PC-3 (cell line): Measurements from ENCODE around the gene FAM81A.

ENCODE experiments used
- EZH2 ChIP-seq: fragments of 300-600 bp; sonication (generic); IDR thresholded peaks from one replicate; pipeline ENCODE4 v1.6.1; 2017; ENCODE audit warnings: antibody characterized with exemption, mild to moderate bottlenecking, low read length; ENCODE audit not compliant: unreplicated experiment
- EZH2phosphoT487 ChIP-seq: fragments of 300-600 bp; sonication (generic); IDR thresholded peaks from 2 replicates; pipeline ENCODE4 v1.6.1; 2018; ENCODE audit warnings: mild to moderate bottlenecking, antibody characterized with exemption, low read length, borderline replicate concordance

GRCh38 chr15:59420108-59420507, 17.9 kb upstream of the FAM81A start:
- no peak for TF ChIP-seq EZH2phosphoT487
- no peak for TF ChIP-seq EZH2
